Activated T-cell treated with anti-CD3 and anti-CD28 coated beads, Interleukin-2, amount 50 U/mL, for 4 hours (primary cell): ENCODE measurements around the gene MRTFA. TPM values are rescaled to one million over a fixed set of nuclear protein-coding genes. Genes with fewer than 3 reads are reported as not detected.

Experiments
- ATAC-seq, 2 donors: fragments of 200-7000 bp; cut with Tn5 transposase; one replicate each; pipeline ENCODE4 v1.10.0; 2021
- DNase-seq: peaks from one replicate; pipeline ENCODE4 v3.0.0-alpha.2; 2020
- H3K27me3 Mint-ChIP-seq: one replicate; pipeline ENCODE4 v1.8.0; 2021; ENCODE audit warnings: low read depth, mixed read lengths
- H3K36me3 Mint-ChIP-seq: one replicate; pipeline ENCODE4 v1.8.0; 2022; ENCODE audit warnings: mixed read lengths; ENCODE audit not compliant: insufficient read depth
- H3K4me1 Mint-ChIP-seq: one replicate; pipeline ENCODE4 v1.8.0; 2021; ENCODE audit warnings: low read depth, mixed read lengths
- H3K4me3 Mint-ChIP-seq: one replicate; pipeline ENCODE4 v1.8.0; 2021; ENCODE audit warnings: mild to moderate bottlenecking, moderate library complexity, mixed read lengths
- H3K9me3 Mint-ChIP-seq: one replicate; pipeline ENCODE4 v1.8.0; 2021; ENCODE audit warnings: mixed read lengths
- total RNA-seq, 3 donors: library from RNA; stranded (reverse); gene quantifications; one replicate each; pipeline ENCODE4 v1.2.1, GENCODE V29; 2021

MRTFA gene
- total RNA-seq, 3 donors from 2014 or later = 35.3 to 42.2 (median 38.2) TPM

- H3K4me1 Mint-ChIP-seq = peaks cover 77% of the 10 kb centered on the region
- DNase-seq = no peak
- H3K4me3 Mint-ChIP-seq = no peak overlapping the region
- peaks cover 3% of the 10 kb centered on the region for H3K36me3 Mint-ChIP-seq
- H3K27me3 Mint-ChIP-seq = no peaks in the 10 kb centered on the region
- ATAC-seq = no peak
- no peaks in the 10 kb centered on the region for H3K9me3 Mint-ChIP-seq
These were observed 106.7 kb downstream of the MRTFA start for GRCh38 chr22:40529821-40530220.

DNA sequence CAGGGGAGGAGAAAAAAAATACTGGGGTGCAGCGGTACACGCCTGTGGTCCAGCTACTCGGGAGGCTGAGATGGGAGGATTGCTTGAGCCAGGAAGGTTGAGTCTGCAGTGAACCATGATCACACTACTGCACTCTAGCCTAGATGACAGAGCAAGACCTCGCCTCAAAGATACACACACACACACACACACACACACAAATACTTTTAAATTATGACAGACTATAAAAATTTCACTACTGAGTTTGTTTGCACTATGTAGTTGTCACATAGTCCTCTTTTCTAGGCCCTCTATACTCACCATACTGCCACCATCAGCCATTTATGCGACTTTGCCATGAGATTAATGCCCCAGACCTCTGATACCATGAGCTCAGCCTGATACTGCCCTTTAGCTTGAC is 109.6 kb downstream of the MRTFA start:
- Mint-ChIP-seq H3K9me3 (no peaks in the 10 kb centered on the region), H3K4me3 (no peak overlapping the region), H3K36me3 (peaks cover 5% of the 10 kb centered on the region), H3K4me1 (peaks cover 48% of the 10 kb centered on the region), H3K27me3 (no peaks in the 10 kb centered on the region)
- DNase-seq (no peak), ATAC-seq (no peak)

DNA sequence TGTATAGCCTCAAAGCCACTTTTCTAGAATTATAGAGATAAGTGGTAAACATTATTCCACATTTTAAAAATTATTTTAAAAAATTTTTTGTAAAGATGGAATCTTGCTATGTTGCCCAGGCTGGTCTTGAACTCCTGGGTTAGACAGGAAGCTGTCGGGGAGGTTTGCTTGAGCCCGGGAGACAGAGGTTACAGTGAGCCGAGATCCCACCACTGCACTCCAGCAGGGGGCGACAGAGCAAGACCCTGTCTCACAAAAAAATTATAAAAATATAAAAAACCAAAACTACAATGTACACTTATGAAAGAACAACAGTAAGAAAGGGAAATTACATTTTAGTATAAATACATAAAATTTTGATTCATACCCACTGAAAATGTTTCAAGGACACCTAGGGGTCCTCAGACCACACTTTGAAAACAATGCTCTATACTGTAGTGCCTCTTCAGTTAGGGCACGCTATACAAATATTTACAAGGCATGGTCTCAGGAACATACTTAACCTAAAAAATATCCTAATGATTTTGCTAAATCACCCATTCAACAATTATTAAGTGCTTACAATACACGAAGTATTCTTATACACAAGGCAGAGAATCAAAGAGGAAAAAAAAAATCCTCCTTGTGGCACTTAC is 111.2 kb downstream of the MRTFA start:
- Mint-ChIP-seq H3K36me3 (peaks cover 5% of the 10 kb centered on the region), H3K4me3 (no peak overlapping the region), H3K9me3 (no peaks in the 10 kb centered on the region), H3K27me3 (no peaks in the 10 kb centered on the region), H3K4me1 (peaks cover 36% of the 10 kb centered on the region)
- peak; percentile 74 for DNase-seq
- peak; percentile 52 to 69 for ATAC-seq

DNA sequence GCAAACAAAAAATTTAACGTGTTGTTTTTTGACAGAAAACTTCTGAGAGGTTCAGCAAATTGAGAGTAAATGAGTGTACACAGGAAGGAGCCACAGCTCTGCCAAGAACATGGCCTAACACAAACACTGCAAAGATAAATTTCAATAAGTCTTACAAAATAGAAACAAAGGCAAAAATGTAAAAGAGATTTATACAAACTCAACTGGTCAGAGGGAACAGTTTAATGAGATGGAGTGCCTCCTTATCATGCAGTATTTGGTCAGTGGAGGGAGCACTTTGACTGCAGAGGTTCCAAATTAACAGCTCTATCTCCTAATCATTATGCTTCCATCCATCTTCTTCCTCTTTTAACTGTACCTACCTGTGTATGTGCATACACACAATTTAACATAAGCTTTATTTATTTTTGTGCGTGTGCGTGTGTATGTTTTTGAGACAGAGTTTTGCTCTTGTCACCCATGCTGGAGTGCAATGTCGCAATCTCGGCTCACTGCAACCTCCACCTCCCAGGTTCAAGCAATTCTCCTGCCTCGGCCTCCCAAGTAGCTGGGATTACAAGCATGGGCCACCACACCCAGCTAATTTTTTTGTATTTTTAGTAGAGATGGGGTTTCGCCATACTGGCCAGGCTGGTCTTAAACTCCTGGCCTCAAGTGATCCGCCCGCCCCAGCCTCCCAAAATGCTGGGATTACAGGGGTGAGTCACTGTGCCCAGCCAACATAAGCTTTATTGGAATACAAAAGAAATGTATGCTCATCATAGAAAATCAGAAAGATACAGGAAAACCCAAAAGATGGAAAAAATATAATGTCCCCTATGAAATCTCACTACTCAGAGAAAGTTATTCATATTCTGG is 111.9 kb downstream of the MRTFA start:
- DNase-seq (no peak), ATAC-seq (no peak)
- no peak overlapping the region for H3K4me3 Mint-ChIP-seq
- H3K4me1 Mint-ChIP-seq = peaks cover 34% of the 10 kb centered on the region
- H3K36me3 Mint-ChIP-seq = peaks cover 5% of the 10 kb centered on the region
- no peaks in the 10 kb centered on the region for H3K27me3 Mint-ChIP-seq
- no peaks in the 10 kb centered on the region for H3K9me3 Mint-ChIP-seq

- no peak for DNase-seq
- Mint-ChIP-seq H3K4me1 (peaks cover 39% of the 10 kb centered on the region), H3K9me3 (no peaks in the 10 kb centered on the region), H3K4me3 (no peak overlapping the region), H3K27me3 (no peaks in the 10 kb centered on the region), H3K36me3 (peaks cover 6% of the 10 kb centered on the region)
- ATAC-seq = no peak
These were observed 114.4 kb downstream of the MRTFA start for GRCh38 chr22:40522141-40522540.

GRCh38 chr22:40521046-40521445 is 115.5 kb downstream of the MRTFA start:
- H3K27me3 Mint-ChIP-seq = no peaks in the 10 kb centered on the region
- peaks cover 6% of the 10 kb centered on the region for H3K36me3 Mint-ChIP-seq
- no peaks in the 10 kb centered on the region for H3K9me3 Mint-ChIP-seq
- no peak overlapping the region for H3K4me3 Mint-ChIP-seq
- no peak for DNase-seq
- peaks cover 31% of the 10 kb centered on the region for H3K4me1 Mint-ChIP-seq
- ATAC-seq = no peak

DNA sequence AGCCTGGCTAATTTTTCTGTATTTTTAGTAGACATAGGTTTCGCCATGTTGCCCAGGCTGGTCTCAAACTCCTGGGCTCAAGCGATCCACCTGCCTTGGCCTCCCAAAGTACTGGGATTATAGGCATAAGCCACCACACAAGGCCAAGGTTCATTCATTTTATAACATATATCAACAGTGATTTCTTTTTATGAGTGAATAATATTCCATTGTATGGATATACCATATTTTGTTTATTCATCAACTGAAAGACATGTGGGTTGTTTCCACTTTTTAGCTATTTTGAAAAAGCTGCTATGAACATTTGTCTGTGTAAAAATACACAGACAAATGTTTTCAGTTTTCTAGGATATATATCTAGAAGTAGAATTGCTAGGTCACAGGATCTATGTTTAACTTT is 116.0 kb downstream of the MRTFA start:
- no peak for ATAC-seq
- DNase-seq = no peak
- Mint-ChIP-seq H3K4me3 (no peak overlapping the region), H3K9me3 (no peaks in the 10 kb centered on the region), H3K36me3 (peaks cover 6% of the 10 kb centered on the region), H3K4me1 (peaks cover 28% of the 10 kb centered on the region), H3K27me3 (no peaks in the 10 kb centered on the region)

GRCh38 chr22:40519948-40520331 is 116.6 kb downstream of the MRTFA start:
- H3K36me3 Mint-ChIP-seq = peaks cover 6% of the 10 kb centered on the region
- H3K9me3 Mint-ChIP-seq = no peaks in the 10 kb centered on the region
- H3K27me3 Mint-ChIP-seq = no peaks in the 10 kb centered on the region
- ATAC-seq (peak in 1 of 2 donors; percentile 8), DNase-seq (no peak)
- H3K4me1 Mint-ChIP-seq = peaks cover 27% of the 10 kb centered on the region
- H3K4me3 Mint-ChIP-seq = no peak overlapping the region

DNA sequence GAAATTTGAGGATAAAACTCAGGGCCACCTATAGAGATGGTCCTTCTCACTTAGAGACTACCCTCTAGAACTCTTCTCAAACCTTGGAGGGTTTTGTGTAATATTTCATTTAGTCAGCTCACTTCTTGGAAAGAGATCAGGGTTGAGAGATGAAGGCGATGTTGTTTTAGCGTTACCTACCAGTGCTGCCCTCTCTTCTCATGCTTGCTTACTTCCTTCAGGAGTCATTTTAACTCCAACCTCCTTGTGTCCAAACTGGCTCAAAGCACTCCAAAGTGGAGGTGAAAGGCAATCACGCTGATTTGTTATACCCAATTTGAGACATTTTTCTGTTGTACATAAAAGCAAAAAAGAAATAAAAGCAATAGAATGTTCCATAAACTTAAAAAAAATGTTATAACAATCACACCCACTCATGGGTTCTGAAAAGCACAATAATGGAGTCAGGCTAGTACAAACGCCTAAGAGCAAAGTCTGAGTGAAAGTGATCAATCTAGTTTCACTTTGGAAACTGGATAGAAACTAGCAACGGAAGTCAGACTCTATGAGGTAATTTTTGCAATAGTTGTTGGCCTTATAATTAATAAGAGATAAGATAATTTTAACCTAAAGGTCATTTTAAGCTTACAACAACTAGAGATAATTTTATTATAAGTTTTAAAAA is 117.1 kb downstream of the MRTFA start:
- no peak for DNase-seq
- Mint-ChIP-seq H3K4me3 (peak overlapping the region; percentile 70), H3K27me3 (no peaks in the 10 kb centered on the region), H3K4me1 (peaks cover 27% of the 10 kb centered on the region), H3K36me3 (peaks cover 6% of the 10 kb centered on the region), H3K9me3 (no peaks in the 10 kb centered on the region)
- ATAC-seq = peak; percentile 91 to 95

- Mint-ChIP-seq H3K27me3 (no peaks in the 10 kb centered on the region), H3K9me3 (no peaks in the 10 kb centered on the region), H3K36me3 (peaks cover 6% of the 10 kb centered on the region), H3K4me1 (peaks cover 27% of the 10 kb centered on the region), H3K4me3 (peak overlapping the region; percentile 70)
- DNase-seq (no peak), ATAC-seq (no peak)
These were observed 117.7 kb downstream of the MRTFA start for GRCh38 chr22:40518840-40519239.

DNA sequence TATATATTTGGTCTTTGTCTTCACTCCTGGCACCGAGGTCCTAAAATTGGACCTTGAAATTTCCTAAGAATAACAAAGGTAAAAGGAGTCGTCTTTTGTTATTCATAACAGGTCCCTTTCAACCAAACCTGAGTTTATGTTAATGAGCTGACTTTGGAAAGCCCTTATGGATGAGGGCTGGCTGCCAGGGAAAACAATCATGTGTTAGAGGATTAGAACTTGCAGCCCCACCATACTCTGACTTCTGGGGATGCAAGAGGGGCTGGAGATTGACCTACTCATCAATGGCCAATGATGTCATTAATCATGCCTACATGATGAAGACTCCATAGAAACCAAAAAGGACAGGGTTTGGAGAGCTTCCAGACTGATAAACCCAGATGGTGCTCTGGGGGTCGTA is 118.9 kb downstream of the MRTFA start:
- Mint-ChIP-seq H3K36me3 (peaks cover 6% of the 10 kb centered on the region), H3K4me3 (no peak overlapping the region), H3K9me3 (no peaks in the 10 kb centered on the region), H3K27me3 (no peaks in the 10 kb centered on the region), H3K4me1 (peaks cover 27% of the 10 kb centered on the region)
- DNase-seq (no peak), ATAC-seq (no peak)

- H3K27me3 Mint-ChIP-seq = no peaks in the 10 kb centered on the region
- H3K4me3 Mint-ChIP-seq = no peak overlapping the region
- no peaks in the 10 kb centered on the region for H3K9me3 Mint-ChIP-seq
- DNase-seq (no peak), ATAC-seq (no peak)
- H3K36me3 Mint-ChIP-seq = peaks cover 4% of the 10 kb centered on the region
- peaks cover 27% of the 10 kb centered on the region for H3K4me1 Mint-ChIP-seq
These were observed 120.1 kb downstream of the MRTFA start for GRCh38 chr22:40516416-40516815.

GRCh38 chr22:40512426-40513136 is 123.9 kb downstream of the MRTFA start:
- Mint-ChIP-seq H3K9me3 (no peaks in the 10 kb centered on the region), H3K4me3 (no peak overlapping the region), H3K27me3 (no peaks in the 10 kb centered on the region), H3K4me1 (peaks cover 13% of the 10 kb centered on the region), H3K36me3 (no peaks in the 10 kb centered on the region)
- no peak for ATAC-seq
- DNase-seq = no peak

DNA sequence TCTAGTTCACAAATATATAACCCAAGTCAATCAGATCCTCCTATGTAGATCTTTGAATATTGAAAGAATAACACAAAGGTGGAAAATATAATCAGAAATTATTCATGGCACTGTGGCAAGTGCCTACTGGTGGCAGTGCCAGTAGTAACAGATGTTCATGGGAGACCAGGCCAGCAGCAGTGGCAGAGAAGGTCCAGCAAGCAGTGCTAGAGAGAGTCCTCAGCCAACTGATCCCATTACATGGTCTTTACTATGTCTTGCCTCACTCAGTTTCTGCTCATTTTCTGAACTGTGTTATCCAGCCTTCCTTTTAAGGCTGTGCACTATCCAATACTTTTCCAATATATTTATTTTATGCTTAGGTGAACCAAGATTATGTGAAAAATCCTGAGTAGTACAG is 124.9 kb downstream of the MRTFA start:
- Mint-ChIP-seq H3K4me1 (peaks cover 11% of the 10 kb centered on the region), H3K27me3 (no peaks in the 10 kb centered on the region), H3K36me3 (no peaks in the 10 kb centered on the region), H3K4me3 (no peak overlapping the region), H3K9me3 (no peaks in the 10 kb centered on the region)
- DNase-seq (no peak), ATAC-seq (no peak)
